K562 (cell line): ENCODE data around the gene CDC27. TPM values are rescaled to one million over a fixed set of nuclear protein-coding genes. Genes with fewer than 3 reads are reported as not detected.

Source experiments
- BRF2 ChIP-seq: IDR thresholded peaks from 3 replicates; pipeline ENCODE4 v1.6.1; 2011; ENCODE audit warnings: borderline replicate concordance, mild to moderate bottlenecking; ENCODE audit not compliant: insufficient read length, insufficient read depth
- CBFB ChIP-seq: sonication (generic); formaldehyde crosslinking; IDR thresholded peaks from 2 replicates; pipeline ENCODE4 v1.4.0; 2020; ENCODE audit warnings: mild to moderate bottlenecking, missing genetic modification reagents
- ETS2 ChIP-seq: IDR thresholded peaks from 2 replicates; pipeline ENCODE4 v1.6.1; 2016; ENCODE audit warnings: borderline replicate concordance, missing genetic modification characterization, mild to moderate bottlenecking, moderate library complexity, missing compliant biosample characterization; ENCODE audit not compliant: poor library complexity, severe bottlenecking
- FOXJ2 ChIP-seq: fragments of 200-800 bp; sonication (Bioruptor generic); IDR thresholded peaks from 2 replicates; pipeline ENCODE4 v1.6.1; 2016; ENCODE audit warnings: missing genetic modification characterization, missing compliant biosample characterization
- HNRNPH1 ChIP-seq: fragments of 200-400 bp; formaldehyde crosslinking; optimal IDR thresholded peaks from 2 replicates; pipeline ENCODE3; 2017; ENCODE audit warnings: low read depth, mild to moderate bottlenecking, low read length, moderate library complexity
- KLF6 ChIP-seq: fragments of 250-450 bp; sonication (Bioruptor Pico); IDR thresholded peaks from 2 replicates; pipeline ENCODE4 v1.4.0; 2020; ENCODE audit warnings: mild to moderate bottlenecking, moderate library complexity, borderline replicate concordance
- MNT ChIP-seq, 2 experiments: fragments of 450-650 bp; conservative IDR thresholded peaks; 2 replicates each; pipeline ENCODE4 v1.6.1; 2017; ENCODE audit warnings: mild to moderate bottlenecking in 2 of 2, moderate library complexity in 2 of 2
- NELFE ChIP-seq: IDR thresholded peaks from 2 replicates; pipeline ENCODE4 v1.6.1; 2011; ENCODE audit warnings: mild to moderate bottlenecking; ENCODE audit not compliant: insufficient read depth, insufficient read length
- NFATC3 ChIP-seq: fragments of 450-650 bp; IDR thresholded peaks from 2 replicates; pipeline ENCODE4 v1.6.1; 2017; ENCODE audit warnings: mild to moderate bottlenecking
- SIX5 ChIP-seq, 2 experiments: IDR thresholded peaks; 2 replicates each; pipeline ENCODE4 v1.6.1; 2011; ENCODE audit warnings: low read length in 2 of 2, borderline replicate concordance in 1 of 2, low read depth in 1 of 2, mild to moderate bottlenecking in 1 of 2, moderate library complexity in 1 of 2; ENCODE audit not compliant: insufficient read depth in 1 of 2
- SMARCA5 ChIP-seq: fragments of 450-650 bp; IDR thresholded peaks from 2 replicates; pipeline ENCODE4 v1.6.1; 2016
- TARDBP ChIP-seq: fragments of 450-650 bp; IDR thresholded peaks from 2 replicates; pipeline ENCODE4 v1.6.1; 2016
- XRCC4 ChIP-seq: IDR thresholded peaks from one replicate; pipeline ENCODE4 v1.6.1; 2011; ENCODE audit not compliant: insufficient read depth, insufficient read length; ENCODE audit errors: extremely low read depth
- ZFP91 ChIP-seq: sonication (generic); formaldehyde crosslinking; IDR thresholded peaks from 2 replicates; pipeline ENCODE4 v1.8.0; 2022; ENCODE audit warnings: mild to moderate bottlenecking, missing genetic modification reagents
- ZKSCAN3 ChIP-seq: fragments of 250-450 bp; sonication (Bioruptor Pico); IDR thresholded peaks from 2 replicates; pipeline ENCODE4 v1.4.0; 2020
- ZNF133 ChIP-seq: fragments of 250-450 bp; sonication (Bioruptor Pico); IDR thresholded peaks from 2 replicates; pipeline ENCODE4 v1.4.0; 2020; ENCODE audit warnings: mild to moderate bottlenecking
- ZNF232 ChIP-seq: sonication (generic); formaldehyde crosslinking; IDR thresholded peaks from 2 replicates; pipeline ENCODE4 v1.8.0; 2022; ENCODE audit warnings: mild to moderate bottlenecking, missing genetic modification reagents
- ZNF778 ChIP-seq: fragments of 450-650 bp; formaldehyde crosslinking; IDR thresholded peaks from 2 replicates; pipeline ENCODE4 v1.4.0; 2020; ENCODE audit warnings: mild to moderate bottlenecking, moderate library complexity
- polyA plus RNA-seq, 8 experiments: library from polyadenylated mRNA; depleted of rRNA in 4 of 8; stranded (reverse) in 5 of 8; unstranded in 3 of 8; fragments of >200 nt; fragmentation: Nextera tagmentation in 2 of 8; fragmentation: Illumina TruSeq in 1 of 8; extraction: Ambion mirVana in 2 of 8; extraction: Trizol in 1 of 8; gene quantifications; 2 replicates each; pipeline versions ENCODE4 v1.2.1 to v1.2.3, GENCODE V29; 2011 to 2014; ENCODE audit warnings: inconsistent platforms in 1 of 8, missing spikeins in 1 of 8
- total RNA-seq, 7 experiments: library from RNA; depleted of rRNA in 6 of 7; stranded (reverse); fragments of >200 nt in 6 of 7; fragmentation: Illumina TruSeq in 2 of 7; extraction: Trizol in 2 of 7; gene quantifications; 2 replicates each; pipeline versions ENCODE4 v1.2.1 to v1.2.3, GENCODE V29; 2011 to 2021; ENCODE audit warnings: low replicate concordance in 1 of 7
- TF ChIP-seq, protein P1 (sequence below): fragments of 250-450 bp; sonication (Bioruptor Pico); IDR thresholded peaks from 2 replicates; pipeline ENCODE4 v1.5.0; 2021
- TF ChIP-seq, protein P2 (sequence below): IDR thresholded peaks from 2 replicates; pipeline ENCODE4 v1.6.1; 2012; ENCODE audit warnings: low read depth, low read length, improper control_type of control experiment, borderline replicate concordance

The CDC27 gene
- total and polyA plus RNA-seq, 9 of the 15 experiments (the other 6 are each of a cell fraction or from before 2014, with no cell fraction given) = 28.6 to 155 (median 94.1) TPM

- TF ChIP-seq, protein P1, sequence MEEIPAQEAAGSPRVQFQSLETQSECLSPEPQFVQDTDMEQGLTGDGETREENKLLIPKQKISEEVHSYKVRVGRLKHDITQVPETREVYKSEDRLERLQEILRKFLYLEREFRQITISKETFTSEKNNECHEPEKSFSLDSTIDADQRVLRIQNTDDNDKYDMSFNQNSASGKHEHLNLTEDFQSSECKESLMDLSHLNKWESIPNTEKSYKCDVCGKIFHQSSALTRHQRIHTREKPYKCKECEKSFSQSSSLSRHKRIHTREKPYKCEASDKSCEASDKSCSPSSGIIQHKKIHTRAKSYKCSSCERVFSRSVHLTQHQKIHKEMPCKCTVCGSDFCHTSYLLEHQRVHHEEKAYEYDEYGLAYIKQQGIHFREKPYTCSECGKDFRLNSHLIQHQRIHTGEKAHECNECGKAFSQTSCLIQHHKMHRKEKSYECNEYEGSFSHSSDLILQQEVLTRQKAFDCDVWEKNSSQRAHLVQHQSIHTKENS (CRISPR knock-in tag) = no peak
- TF ChIP-seq CBFB (no peak), MNT (conservative IDR thresholded peaks at IDR 0.05) (no peak; a peak in 1 of 4 replicates), XRCC4 (no peak), KLF6 (CRISPR knock-in tag) (no peak), HNRNPH1 (no peak), ETS2 (no peak), ZFP91 (CRISPR knock-in tag) (no peak), SIX5 (IDR thresholded peaks at IDR 0.05; ENCODE audit: borderline replicate concordance in 1 of 2, insufficient read depth in 1 of 2, low read depth in 1 of 2, low read length in 2 of 2) (no peak), TARDBP (no peak), NFATC3 (no peak), ZNF778 (CRISPR knock-in tag) (no peak), NELFE (no peak), SMARCA5 (no peak; the same call in 1 of the 2 replicates), FOXJ2 (tag) (no peak), ZNF133 (CRISPR knock-in tag) (no peak), BRF2 (no peak), ZNF232 (no peak), ZKSCAN3 (no peak)
- TF ChIP-seq, protein P2, sequence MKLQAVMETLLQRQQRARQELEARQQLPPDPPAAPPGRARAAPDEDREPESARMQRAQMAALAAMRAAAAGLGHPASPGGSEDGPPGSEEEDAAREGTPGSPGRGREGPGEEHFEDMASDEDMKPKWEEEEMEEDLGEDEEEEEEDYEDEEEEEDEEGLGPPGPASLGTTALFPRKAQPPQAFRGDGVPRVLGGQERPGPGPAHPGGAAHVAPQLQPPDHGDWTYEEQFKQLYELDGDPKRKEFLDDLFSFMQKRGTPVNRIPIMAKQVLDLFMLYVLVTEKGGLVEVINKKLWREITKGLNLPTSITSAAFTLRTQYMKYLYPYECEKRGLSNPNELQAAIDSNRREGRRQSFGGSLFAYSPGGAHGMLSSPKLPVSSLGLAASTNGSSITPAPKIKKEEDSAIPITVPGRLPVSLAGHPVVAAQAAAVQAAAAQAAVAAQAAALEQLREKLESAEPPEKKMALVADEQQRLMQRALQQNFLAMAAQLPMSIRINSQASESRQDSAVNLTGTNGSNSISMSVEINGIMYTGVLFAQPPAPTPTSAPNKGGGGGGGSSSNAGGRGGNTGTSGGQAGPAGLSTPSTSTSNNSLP = no peak
These were observed 19.8 kb upstream of the CDC27 start, which contains the start of gene MYL4 (continued) for GRCh38 chr17:47208744-47209488.
